KBM-7 (cell line): ENCODE measurements around the gene MRPL38.

Experiments
- DNase-seq: peaks from one replicate; pipeline ENCODE4 v3.0.0-alpha.2; 2015
- in situ Hi-C: fragments of 300-500 bp; cut with MboI; formaldehyde crosslinking; loops from 2 replicates; pipeline ENCODE4 v1.14.3; 2020; ENCODE audit warnings: low sequenced_read_pairs, low pct_unique_long_range_greater_than_20kb, mixed read lengths

Gene MRPL38

DNA sequence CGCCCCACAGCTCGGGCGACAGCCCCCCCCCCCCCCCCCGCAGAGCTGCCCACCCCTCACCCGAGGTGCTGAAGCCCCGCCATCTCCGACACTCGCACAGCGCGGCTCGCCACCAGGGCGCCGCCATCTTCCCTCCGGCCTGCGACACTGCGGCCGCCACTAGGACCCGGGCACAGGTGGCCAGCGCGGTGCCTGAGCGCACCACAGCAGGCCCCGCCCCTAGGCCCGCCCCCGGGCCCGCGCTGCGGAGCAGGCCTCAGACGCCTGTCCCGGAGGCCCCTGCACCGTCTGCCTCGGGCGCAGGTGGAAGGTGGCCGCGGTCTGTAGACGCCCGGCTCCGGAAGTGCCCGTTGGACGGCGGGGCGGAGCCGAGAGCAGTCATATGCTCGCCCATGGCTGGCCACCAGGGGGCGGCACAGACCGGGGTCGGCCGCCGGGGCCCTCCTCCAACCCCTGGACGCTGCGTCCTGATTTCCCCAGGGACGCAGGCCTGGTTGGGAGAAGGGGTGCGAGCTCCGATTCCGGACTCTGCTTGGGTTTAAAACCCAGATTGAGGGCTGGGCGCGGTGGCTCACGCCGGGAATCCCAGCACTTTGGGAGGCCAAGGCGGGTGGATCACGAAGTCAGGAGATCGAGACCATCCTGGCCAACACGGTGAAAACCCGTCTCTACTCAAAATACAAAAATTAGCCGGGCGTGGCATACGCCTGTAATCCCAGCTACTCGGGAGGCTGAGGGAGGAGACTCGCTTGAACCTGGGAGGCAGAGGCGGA lies at the start of gene MRPL38:
Gene MRPL38 (minus strand): TSS at position 136 of the 773 bp plus-strand sequence. CDS start 9 bp downstream, at position 127.
- in situ Hi-C loops: no loop called here
- DNase-seq: peak; percentile 97

DNA sequence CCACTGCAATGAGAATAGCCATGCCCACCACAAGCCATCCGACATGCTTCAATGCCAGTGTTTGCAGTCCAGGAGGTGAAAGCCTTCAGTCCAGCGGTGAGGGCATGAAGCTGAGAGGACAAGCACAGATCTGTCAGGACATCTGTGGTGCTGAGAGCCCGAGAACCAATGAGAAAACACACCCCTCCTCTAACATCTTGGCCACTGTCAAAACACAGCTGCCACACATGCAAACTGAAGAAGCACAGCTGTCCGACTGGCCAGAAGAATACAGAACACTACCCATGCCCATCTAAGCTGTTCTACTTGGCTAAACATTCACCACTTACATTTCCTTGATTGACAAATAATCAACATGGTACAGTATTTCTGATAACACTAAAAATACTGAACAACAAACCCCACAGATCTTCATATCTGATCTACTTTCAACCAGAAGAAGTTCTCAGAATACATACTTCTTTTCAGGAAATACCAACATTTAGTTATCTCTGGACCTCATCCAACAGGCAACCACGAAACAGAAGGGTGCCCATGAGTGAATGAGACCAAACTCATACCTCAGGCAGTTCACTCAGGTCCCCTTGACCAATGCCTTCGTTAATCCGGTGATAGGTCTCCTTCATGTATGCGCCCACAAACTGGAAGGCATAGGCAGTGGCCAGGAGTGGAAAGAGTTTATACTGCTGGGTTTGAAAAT lies 46.3 kb upstream of the MRPL38 start:
- DNase-seq: peak; percentile 46
- in situ Hi-C loops: no loop called here

DNA sequence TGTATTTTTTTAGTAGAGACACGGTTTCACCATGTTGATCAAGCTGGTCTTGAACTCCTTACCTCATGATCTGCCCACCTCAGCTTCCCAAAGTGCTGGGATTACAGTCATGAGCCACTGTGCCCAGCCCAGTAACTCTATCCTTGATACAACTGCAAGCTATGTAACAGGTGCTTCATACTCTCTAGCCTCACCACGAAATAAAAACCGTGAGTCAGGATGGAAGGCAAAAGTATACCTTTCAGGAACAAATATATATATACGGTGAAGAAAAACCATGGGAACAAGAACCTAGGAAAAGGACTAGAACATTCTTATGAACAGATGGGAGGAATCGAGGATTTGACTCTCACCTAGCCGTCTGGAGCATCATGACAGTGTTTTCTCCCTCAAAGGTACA lies 45.7 kb upstream of the MRPL38 start:
- no peak for DNase-seq
- in situ Hi-C loops: no loop called here

DNA sequence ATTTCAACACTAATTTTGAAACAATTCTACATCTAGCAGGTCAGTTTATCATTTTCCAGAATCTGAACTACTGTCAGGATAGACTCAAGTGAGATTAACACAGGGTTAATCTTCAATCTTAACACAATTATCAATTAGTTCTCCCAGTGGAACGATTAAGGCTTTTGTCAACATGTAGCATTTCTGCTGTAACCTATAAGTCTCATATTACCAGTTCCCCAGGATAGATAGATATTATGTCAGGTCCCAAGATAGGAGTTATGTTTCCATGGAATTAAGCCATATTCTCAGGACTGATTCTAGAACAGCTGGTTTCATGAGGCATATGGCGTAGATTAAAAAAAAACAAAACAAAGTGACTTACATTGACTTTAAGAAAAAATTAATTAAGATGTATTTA lies 40.5 kb upstream of the MRPL38 start:
- in situ Hi-C loops: no loop called here
- no peak for DNase-seq

DNA sequence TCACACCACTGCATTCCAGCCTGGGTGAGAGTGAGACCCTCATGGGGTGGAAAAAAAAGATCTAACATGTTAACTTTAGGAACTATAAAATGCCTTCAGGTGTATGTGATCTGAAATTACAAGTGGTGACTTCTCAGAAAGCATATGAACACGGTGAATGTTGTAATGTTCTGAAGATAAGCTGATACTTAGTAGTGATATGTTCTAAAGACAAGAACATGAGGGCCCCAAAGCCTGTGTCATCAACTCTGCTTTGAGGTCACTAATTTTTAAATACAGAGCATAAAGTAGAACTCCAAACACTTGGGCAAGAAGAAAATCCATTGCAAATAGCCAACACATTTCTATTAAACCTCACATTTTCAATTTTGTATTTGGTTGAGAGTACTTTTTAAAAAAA lies 38.8 kb upstream of the MRPL38 start:
- DNase-seq: no peak
- in situ Hi-C loops: no loop called here

DNA sequence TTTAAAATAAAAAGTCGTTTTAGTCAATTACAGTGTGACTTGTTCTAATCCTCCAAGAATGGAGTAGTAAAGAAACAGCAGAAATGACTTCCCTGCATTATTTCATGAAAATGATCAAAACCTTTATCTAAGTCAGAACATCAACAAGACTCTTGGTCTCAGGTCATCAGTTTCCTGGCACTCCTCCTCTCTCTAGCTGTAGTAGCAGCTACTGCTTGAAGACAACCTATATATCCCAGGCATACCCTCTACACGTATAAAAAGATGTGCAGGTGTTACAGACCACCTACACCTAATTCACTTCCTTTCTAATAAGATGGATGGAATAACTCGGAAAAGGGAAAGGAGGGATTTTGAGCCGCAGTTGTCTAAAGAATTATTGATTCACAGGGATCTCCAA lies 37.8 kb upstream of the MRPL38 start:
- in situ Hi-C loops: no loop called here
- DNase-seq: no peak

DNA sequence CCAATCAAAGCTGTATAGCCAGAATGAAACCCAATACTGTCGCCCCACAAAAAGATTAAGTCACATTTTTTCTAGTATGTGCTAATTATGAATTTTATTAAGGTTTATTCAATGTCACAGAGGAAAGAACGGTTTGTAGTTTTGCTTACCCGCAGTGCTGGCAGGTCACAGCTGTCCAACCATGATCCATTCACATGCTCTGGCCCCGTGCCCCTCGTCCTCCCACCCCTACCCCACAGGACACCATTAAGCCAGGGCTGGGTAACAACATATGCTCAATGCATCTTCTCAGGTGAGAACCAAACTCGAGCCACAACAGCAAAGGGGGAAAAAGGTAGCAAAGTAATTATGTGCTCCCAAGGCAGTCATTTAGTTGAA lies 36.7 kb upstream of the MRPL38 start:
- in situ Hi-C loops: no loop called here
- DNase-seq: no peak

DNA sequence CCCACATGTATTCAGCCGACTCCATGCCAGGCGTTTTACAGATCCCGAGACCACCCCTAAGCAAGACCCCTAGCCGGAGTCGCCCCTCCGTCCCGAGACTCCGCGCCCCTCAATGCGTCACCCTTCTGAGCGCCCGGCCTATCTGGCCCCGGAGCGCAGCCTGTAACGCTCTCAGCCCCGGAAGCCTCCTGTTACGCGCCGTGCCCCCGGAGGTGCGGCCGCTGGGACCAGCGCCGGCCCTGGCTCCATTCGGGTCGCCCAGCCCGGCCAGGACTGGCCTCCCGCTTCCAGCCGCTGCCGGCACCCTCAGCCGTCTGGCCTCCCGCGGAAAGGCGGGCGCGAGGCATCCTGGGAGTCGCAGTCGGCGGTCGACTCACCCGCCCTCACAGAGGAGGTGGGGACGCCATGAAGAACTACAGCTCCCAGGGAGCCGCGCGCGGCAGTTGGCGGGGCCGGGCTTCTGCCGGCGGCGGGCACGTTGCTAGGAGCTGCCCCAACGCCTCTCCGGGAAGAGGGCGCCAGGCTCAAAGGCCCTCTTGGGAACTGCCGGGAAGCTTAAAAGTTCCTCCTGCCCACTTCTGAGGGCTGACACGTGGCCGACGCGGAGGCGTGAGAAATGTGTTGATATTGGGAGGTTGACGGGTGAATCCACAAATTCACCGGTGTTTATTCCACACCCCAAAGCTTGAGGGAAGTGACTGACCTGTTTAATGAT lies 36.2 kb upstream of the MRPL38 start, which contains the start of gene FBF1:
Gene FBF1 (minus strand): TSS at position 316 of the 715 bp plus-strand sequence. CDS start 2,893 bp downstream, outside the sequence.
- in situ Hi-C loops: no loop called here
- peak; percentile 95 for DNase-seq

DNA sequence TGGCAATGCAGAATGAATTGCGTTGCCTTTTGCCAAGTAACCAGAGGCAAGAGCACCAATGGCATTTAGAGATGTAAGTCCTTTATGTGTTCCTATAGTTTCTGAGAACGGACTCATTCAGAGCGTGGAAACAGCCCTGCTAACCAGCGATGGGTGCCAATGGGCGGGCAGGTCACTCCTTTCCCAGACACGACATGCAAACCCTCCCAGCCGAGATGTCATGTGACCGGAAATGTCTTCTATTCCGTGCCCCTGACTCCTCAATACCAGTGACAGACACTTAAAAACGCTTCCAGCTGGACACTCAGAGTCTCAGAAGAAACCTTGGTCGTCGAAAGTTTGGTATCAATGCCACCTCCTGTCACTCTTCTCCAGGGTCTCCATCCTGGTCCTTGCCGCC lies 33.0 kb upstream of the MRPL38 start:
- DNase-seq: no peak
- in situ Hi-C loops: no loop called here

DNA sequence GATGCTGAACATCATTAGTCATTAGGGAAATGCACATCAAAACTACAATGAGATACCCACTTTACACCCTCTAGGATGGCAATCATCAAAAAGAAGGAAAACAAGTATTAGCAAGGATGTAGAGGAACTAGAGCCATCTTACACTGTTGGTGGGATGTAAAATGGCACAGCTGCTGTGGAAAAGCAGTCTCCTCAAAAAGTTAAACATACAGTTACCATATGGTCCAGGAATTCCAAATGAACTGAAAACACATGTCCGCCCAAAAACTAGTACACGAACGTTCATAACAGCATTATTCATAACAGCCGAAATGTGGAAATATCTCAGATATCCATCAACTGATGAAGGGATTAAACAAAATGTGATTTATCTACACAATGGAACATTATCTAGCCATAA lies 29.1 kb upstream of the MRPL38 start:
- no peak for DNase-seq
- in situ Hi-C loops: no loop called here

DNA sequence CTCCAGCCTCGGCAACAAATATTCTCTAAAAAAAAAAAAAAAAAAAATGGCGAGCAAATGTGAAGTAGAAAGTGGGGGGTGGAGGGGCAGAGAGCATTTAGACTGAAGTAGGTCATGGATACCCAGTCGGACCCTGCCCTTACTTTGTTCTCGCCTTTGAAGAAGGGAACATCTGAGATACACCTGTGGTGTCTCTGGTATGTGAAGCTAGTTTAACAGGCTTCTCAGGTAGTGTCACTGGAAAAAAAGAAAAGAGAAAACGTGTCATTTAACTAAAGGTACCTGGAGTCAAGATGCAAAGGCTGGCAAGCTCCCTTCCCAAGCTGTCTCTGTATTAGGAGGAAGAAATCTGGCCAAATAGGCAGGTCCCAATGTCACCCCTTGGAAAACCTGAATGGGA lies 28.2 kb upstream of the MRPL38 start:
- no peak for DNase-seq
- in situ Hi-C loops: no loop called here

DNA sequence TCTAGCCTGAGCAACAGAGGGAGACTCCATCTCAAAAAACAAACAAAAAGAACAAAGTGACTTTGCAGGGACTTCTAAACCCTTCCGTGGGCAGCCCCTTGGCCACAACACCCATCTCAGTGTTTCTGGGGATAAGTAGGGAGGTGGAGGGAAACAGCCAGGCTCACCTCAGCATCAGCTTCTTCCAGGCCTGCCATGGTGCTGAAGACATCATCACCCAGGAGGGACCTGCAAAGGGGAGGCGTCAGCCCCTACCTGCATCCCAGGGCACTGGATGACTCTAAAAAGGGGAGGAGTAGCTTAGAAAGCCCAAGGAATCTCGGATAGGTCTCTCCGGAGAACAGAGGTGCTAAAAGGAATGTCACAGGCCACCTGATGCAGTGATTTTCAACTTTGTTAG lies 26.4 kb upstream of the MRPL38 start:
- in situ Hi-C loops: no loop called here

DNA sequence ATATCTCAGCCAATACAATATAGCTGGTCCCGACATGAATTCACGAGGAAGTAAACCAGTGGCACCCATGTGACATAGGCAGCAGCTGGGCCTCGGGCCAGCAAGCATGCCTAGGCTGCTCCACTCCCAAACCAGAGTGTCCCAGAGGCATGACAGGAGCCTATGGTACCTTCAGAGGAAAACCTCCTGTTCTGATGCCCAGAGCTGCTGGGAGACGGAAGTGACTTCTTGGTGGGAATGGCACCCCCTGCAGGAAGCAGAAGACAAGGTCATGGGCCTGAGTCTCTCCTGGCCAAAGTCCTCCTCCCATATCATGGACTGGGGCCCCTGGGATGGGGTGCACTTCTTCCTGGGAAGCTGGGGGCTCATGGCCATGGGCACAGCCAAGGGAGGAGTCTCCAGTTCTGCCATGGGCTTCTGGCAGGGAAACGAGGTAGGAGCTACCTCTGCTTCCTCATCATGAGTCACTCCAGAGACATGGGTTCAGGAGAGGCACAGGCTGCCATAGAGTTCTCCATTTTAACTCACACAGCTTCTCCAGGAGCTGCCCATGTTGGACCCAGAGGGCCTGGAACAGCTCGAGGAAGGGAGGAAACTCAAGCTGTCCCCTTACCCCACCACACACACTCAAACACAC lies 22.7 kb upstream of the MRPL38 start:
- in situ Hi-C loops: no loop called here
- DNase-seq: peak; percentile 44

More for the DNA sequence above, 26.4 kb upstream of the MRPL38 start:
- DNase-seq: no peak

DNA sequence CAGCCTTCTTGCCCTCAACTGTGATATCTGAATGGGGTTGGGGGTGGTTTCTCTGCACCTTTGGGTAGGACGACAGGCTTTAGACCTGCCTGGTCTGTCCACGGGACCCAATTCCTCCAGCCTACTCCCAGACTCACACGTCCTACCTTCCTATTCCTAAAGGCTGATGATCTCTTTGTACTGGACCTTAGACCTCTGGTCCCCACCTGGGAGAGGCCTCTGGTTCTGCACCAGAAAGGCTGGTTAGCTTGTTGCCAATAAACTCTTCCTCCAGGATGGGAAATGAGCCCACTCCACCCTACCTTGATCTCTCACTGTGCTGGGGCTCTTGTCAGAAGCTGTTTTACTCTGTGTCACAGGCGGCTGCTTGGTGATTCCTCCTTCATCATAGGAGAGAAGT lies 21.8 kb upstream of the MRPL38 start:
- in situ Hi-C loops: no loop called here
- DNase-seq: no peak

DNA sequence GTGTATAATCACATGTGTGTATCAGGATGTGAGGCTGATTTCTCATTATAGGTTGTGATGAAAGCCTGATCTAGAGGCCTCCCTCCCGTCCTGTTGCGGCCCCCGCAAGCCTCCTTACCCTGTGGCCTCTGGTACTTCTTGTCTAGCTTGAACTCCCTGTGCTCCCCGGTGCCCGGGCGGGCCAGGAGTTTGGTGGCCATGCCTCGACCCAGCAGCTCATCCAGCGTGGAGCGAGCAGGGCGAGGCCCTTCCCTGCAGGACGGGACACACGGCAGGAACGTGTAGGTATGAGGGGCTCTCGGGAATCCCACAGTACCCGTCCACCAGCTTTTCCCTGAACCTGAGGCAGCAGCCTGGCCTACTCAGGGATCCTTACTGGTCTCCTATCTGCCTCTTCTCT lies 21.2 kb upstream of the MRPL38 start:
- in situ Hi-C loops: no loop called here
- no peak for DNase-seq

DNA sequence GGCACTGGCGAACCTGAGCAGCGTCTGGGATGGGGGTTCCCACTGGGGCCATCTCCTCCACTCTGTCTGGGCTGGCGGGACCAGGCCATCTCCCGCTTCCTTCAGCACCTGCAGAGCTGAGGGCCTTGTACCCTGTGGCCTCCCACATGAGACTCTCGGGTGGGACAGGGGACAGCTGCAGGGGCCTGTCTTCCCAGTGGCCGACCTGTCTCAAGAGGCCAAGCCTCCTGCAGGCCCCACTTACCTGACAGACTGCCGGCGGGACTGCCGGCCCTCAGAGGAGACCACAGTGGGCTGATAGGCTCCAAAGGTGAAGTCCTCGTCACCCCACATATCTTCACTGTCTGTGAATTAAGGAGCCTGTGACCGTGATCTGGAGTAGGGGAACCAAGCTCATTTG lies 20.4 kb upstream of the MRPL38 start:
- no peak for DNase-seq
- in situ Hi-C loops: no loop called here

DNA sequence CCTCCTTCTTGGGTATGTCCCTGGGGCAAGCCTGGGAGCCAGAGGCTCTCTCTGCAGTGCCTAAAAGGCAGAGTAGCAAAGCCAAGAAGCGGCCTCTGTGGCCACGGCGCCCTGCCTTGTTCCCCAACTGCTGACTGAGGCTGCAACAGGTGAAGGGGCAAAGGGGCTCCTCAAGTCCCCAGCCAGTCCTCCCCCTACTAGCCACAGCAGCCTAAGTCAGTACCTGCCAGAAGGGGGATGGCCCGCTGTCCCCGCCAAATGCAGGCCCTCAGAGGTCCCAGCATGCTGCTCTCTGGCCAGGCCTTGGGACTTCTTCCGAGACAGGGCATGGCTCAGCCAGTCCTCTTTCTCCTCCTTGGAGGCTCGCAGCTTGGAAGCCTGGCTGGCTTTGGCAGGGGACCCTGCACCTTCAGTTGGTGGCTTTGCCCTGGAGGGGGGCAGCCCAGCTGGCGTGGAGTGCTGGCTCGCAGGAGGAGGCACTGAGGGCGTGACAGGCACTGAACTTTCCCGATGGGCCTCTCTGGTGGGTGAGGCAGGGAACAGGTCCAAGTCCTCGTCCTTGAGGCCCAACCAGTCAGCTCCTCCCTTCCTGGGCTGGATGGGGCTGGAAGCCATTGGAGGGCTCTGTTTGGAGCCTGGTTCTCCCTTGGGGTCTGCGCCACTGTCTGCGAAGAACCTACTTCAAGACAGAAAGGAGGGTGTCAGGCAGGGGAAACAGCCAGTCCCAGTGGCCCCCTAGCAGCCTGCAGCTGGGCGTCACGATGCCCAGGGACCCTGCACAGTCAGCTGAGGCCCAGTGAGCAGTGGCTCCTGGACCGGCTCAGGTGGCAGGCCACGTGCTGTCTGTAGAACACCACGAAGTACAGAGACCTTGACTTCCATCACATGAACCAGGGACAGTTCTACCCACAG lies 18.5 kb upstream of the MRPL38 start:
- in situ Hi-C loops: no loop called here
- DNase-seq: no peak

DNA sequence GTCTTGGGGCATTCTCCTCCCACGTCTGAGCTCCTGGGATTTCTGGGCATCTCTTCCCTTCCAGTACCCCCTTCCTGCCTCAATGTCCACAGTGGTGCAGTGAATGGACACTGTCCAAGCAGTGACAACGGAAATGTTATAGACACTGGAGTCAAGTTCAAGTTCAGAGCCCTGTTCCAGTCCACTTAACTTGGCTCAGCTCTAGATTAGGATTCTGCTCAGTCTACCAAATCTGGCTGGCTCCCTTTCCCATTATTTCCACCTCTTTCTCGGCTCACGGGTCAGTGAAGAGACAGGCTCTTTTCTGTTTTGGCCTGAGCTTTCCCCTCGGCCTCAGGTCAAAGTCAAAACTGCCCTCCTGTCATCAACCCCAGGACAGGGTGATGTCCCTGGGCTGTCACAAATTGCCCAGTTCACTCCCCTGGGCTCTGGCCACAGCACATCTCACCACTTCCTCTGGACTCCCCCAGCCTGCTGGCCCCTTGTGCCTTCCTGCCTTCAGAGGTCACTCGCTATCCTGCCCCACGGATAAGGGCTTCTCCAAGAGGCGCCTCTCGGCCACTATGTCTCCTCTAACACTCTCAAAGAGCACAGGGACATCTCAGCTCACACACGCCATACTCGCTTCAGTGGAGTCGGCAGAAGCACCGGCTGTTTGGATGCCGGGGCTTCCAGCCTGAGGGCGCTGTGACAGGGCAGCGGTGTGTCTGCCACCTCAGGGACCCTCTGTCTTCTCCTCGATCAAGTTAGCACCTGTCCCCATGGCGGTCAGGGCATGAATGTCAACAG lies 17.7 kb upstream of the MRPL38 start:
- in situ Hi-C loops: no loop called here
- DNase-seq: no peak
